ENCODE results near the gene EML5.

EML5 gene

DNA sequence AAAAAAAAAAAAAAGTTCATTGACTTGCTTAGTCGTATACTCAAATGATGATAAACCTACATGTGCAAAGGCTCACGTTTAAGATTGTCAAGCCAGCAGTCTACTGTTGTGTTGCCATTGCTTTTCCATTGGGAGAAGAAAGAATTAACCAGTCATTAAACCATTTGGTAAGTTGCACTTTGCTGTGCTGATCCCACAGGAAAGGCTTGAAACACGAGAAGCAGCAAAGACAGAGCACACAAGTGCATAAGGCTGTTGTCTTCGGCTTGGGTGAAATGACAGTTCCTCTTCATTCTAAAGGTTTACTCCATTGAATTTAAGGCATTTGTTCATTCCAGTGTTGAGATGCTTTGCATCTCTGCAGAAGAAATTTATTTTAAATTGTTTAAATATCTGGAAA, 179.8 kb downstream of the EML5 start:
- Histone ChIP-seq H3K9me2 (replicated peaks; ENCODE audit: insufficient read depth, low read length) (no peaks in the 10 kb centered on the region), H3K79me2 (ENCODE audit: insufficient read depth, low read length) (no peaks in the 10 kb centered on the region), H3K4me3 (ENCODE audit: insufficient read depth, low read length, poor library complexity, severe bottlenecking) (no peak overlapping the region), H3K27me3 (ENCODE audit: low read length) (no peaks in the 10 kb centered on the region), H3K4me2 (ENCODE audit: low read depth, low read length, poor library complexity, severe bottlenecking) (no peak overlapping the region), H4K20me1 (ENCODE audit: low read depth, low read length) (no peaks in the 10 kb centered on the region), H3K9me3 (ENCODE audit: insufficient read depth, low read length) (no peaks in the 10 kb centered on the region), H3F3A (ENCODE audit: insufficient read depth) (no peaks in the 10 kb centered on the region), H3K36me3 (ENCODE audit: low read length) (peaks cover 44% of the 10 kb centered on the region; the same call in 1 of the 2 replicates), H3K9ac (ENCODE audit: low read length) (no peak overlapping the region), H3K27ac (ENCODE audit: low read depth, low read length) (no peak overlapping the region), H2AFZ (ENCODE audit: low read depth, low read length, severe bottlenecking) (no peak overlapping the region)
- TF ChIP-seq EZH2phosphoT487 (conservative IDR thresholded peaks at IDR 0.05; ENCODE audit: low read length) = no peak
- TF ChIP-seq, protein P1, sequence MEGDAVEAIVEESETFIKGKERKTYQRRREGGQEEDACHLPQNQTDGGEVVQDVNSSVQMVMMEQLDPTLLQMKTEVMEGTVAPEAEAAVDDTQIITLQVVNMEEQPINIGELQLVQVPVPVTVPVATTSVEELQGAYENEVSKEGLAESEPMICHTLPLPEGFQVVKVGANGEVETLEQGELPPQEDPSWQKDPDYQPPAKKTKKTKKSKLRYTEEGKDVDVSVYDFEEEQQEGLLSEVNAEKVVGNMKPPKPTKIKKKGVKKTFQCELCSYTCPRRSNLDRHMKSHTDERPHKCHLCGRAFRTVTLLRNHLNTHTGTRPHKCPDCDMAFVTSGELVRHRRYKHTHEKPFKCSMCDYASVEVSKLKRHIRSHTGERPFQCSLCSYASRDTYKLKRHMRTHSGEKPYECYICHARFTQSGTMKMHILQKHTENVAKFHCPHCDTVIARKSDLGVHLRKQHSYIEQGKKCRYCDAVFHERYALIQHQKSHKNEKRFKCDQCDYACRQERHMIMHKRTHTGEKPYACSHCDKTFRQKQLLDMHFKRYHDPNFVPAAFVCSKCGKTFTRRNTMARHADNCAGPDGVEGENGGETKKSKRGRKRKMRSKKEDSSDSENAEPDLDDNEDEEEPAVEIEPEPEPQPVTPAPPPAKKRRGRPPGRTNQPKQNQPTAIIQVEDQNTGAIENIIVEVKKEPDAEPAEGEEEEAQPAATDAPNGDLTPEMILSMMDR (IDR thresholded peaks at IDR 0.05; ENCODE audit: insufficient read depth, low read length, poor library complexity, severe bottlenecking) = no peak

DNA sequence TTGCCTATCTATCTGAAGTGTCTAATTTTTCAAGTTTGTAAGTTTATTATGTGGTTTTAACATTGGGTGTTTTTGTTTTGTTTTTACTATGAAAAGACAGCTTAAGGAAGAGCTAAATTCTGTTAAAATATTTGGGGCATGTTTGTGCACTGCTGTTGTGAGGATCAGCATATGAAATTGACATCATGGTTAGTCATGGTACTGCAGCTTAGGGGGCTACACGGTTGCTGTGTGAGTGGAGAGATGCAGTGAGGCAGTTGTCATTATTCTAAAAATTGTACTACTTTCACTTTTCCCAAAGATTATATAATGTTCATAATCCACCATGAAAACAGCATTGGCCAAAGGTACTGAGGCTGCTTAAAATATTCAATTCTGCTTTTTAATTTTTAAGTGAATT, 180.9 kb downstream of the EML5 start:
- Histone ChIP-seq H3K36me3 (ENCODE audit: low read length) (peaks cover 48% of the 10 kb centered on the region; the same call in 1 of the 2 replicates), H3K27ac (ENCODE audit: low read depth, low read length) (no peak overlapping the region), H3F3A (ENCODE audit: insufficient read depth) (no peaks in the 10 kb centered on the region), H3K9me3 (ENCODE audit: insufficient read depth, low read length) (no peaks in the 10 kb centered on the region), H4K20me1 (ENCODE audit: low read depth, low read length) (no peaks in the 10 kb centered on the region), H2AFZ (ENCODE audit: low read depth, low read length, severe bottlenecking) (no peak overlapping the region), H3K4me3 (ENCODE audit: insufficient read depth, low read length, poor library complexity, severe bottlenecking) (no peak overlapping the region), H3K9me2 (replicated peaks; ENCODE audit: insufficient read depth, low read length) (no peaks in the 10 kb centered on the region), H3K79me2 (ENCODE audit: insufficient read depth, low read length) (no peaks in the 10 kb centered on the region), H3K4me2 (ENCODE audit: low read depth, low read length, poor library complexity, severe bottlenecking) (no peak overlapping the region), H3K9ac (ENCODE audit: low read length) (no peak overlapping the region), H3K27me3 (ENCODE audit: low read length) (no peaks in the 10 kb centered on the region)
- TF ChIP-seq, protein P1 (IDR thresholded peaks at IDR 0.05; ENCODE audit: insufficient read depth, low read length, poor library complexity, severe bottlenecking) = no peak
- TF ChIP-seq EZH2phosphoT487 (conservative IDR thresholded peaks at IDR 0.05; ENCODE audit: low read length) = no peak

DNA sequence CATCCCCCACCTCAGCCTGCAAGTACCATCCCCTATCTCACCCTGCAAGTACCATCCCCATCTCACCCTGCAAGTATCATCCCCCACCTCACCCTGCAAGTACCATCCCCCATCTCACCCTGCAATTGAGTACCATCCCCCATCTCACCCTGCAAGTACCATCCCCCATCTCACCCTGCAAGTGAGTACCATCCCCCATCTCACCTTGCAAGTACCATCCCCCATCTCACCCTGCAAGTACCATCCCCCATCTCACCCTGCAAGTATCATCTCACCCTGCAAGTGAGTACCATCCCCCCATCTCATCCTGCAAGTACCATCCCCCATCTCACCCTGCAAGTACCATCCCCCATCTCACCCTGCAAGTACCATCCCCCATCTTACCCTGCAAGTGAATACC, 184.9 kb downstream of the EML5 start:
- Histone ChIP-seq H2AFZ (ENCODE audit: low read depth, low read length, severe bottlenecking) (no peak overlapping the region), H3K9ac (ENCODE audit: low read length) (no peak overlapping the region), H4K20me1 (ENCODE audit: low read depth, low read length) (no peaks in the 10 kb centered on the region), H3K9me2 (replicated peaks; ENCODE audit: insufficient read depth, low read length) (no peaks in the 10 kb centered on the region), H3K27me3 (ENCODE audit: low read length) (no peaks in the 10 kb centered on the region), H3K9me3 (ENCODE audit: insufficient read depth, low read length) (no peaks in the 10 kb centered on the region), H3K36me3 (ENCODE audit: low read length) (peaks cover 44% of the 10 kb centered on the region; the same call in 1 of the 2 replicates), H3K27ac (ENCODE audit: low read depth, low read length) (no peak overlapping the region), H3F3A (ENCODE audit: insufficient read depth) (no peaks in the 10 kb centered on the region), H3K79me2 (ENCODE audit: insufficient read depth, low read length) (no peaks in the 10 kb centered on the region), H3K4me2 (ENCODE audit: low read depth, low read length, poor library complexity, severe bottlenecking) (no peak overlapping the region), H3K4me3 (ENCODE audit: insufficient read depth, low read length, poor library complexity, severe bottlenecking) (no peak overlapping the region)
- TF ChIP-seq EZH2phosphoT487 (conservative IDR thresholded peaks at IDR 0.05; ENCODE audit: low read length) = no peak
- TF ChIP-seq, protein P1 (IDR thresholded peaks at IDR 0.05; ENCODE audit: insufficient read depth, low read length, poor library complexity, severe bottlenecking) = no peak

Data from SU-DHL-6 (cell line).